ENCODE measurements around the gene TUFT1. TPM values are rescaled to one million over a fixed set of nuclear protein-coding genes. Genes with fewer than 3 reads are reported as not detected.

Gene TUFT1
- total and polyA plus RNA-seq, 2 of the 13 experiments (the other 11 are each of a cell fraction or from before 2014, with no cell fraction given), result 6.4 to 7.3 TPM

GRCh38 chr1:151583796-151584195 is 43.7 kb downstream of the TUFT1 start:
- H3K79me2 ChIP-seq (ENCODE audit: insufficient read depth, low read length), result no peaks in the 10 kb centered on the region
- DNase-seq (ENCODE audit: low spot score) (no peak), FAIRE-seq (no peak), ATAC-seq (no peak)
- peaks cover 5 to 17% of the 10 kb centered on the region in 2 experiments for H3K36me3 ChIP-seq (replicated peaks in 1 of 2; ENCODE audit: control insufficient read depth in 1 of 2, insufficient read depth in 2 of 2, low read length in 2 of 2)
- TF ChIP-seq PHB2 (IDR thresholded peaks at IDR 0.05; ENCODE audit: partially characterized antibody) (no peak), MAFK (conservative IDR thresholded peaks at IDR 0.05 in 1 of 2, IDR thresholded peaks at IDR 0.05 in 1 of 2; ENCODE audit: low read length in 2 of 2) (peak in 1 of 2 experiments; percentile 42; a peak in 2 of 4 replicates)
- H3K4me1 ChIP-seq (ENCODE audit: insufficient read depth, low read length), result peaks cover 15% of the 10 kb centered on the region
- H3K4me3 ChIP-seq (replicated peaks in 1 of 3; ENCODE audit: insufficient read depth in 1 of 3, low read depth in 2 of 3, low read length in 3 of 3), result no peak overlapping the region
- H3K27me3 ChIP-seq (ENCODE audit: control insufficient read depth in 1 of 2, insufficient read depth in 2 of 2, low read length in 2 of 2), result no peaks in the 10 kb centered on the region
- no TSS peak for BruUV-seq (replicated peaks)
- no peaks in the 10 kb centered on the region for H4K20me1 ChIP-seq (ENCODE audit: insufficient read depth, low read length)
- 83% methylated on average over 2 of the region's 2 CpGs for WGBS (ENCODE audit: low lambda C conversion rate)
- no peak overlapping the region for H3K9ac ChIP-seq (ENCODE audit: insufficient read depth, low read depth, low read length)
- intact Hi-C loops (cut with micrococcal nuclease; ENCODE audit: unreplicated experiment), result no loop called here
- no peak overlapping the region for H3K27ac ChIP-seq (ENCODE audit: extremely low read length, insufficient read depth, low read length)
- ChIA-PET CTCF (ENCODE audit: low intra/inter-chr PET ratio, low total read pairs) (no interaction called here), POLR2A (interaction anchor here (1.7 kb wide), 1 partner anchor 44 kb away, joined by 3 read pairs; no protein-coding TSS in a partner anchor)
- H2AFZ ChIP-seq (ENCODE audit: low read length), result no peak overlapping the region
- H3K9me3 ChIP-seq (ENCODE audit: low read length), result no peaks in the 10 kb centered on the region
- in situ Hi-C loops (cut with HindIII; ENCODE audit: extremely low pct_ligation_motif_present, low pct_unique_long_range_greater_than_20kb), result no loop called here
- H3K4me2 ChIP-seq (ENCODE audit: low read depth, low read length), result no peak overlapping the region

- ATAC-seq, result no peak
- H3K36me3 ChIP-seq (replicated peaks in 1 of 2; ENCODE audit: control insufficient read depth in 1 of 2, insufficient read depth in 2 of 2, low read length in 2 of 2), result peaks cover 5 to 12% of the 10 kb centered on the region in 2 experiments; a peak in 4 of 5 replicates
- H3K4me1 ChIP-seq (ENCODE audit: insufficient read depth, low read length), result peaks cover 15% of the 10 kb centered on the region
- no peak overlapping the region for H3K27ac ChIP-seq (ENCODE audit: extremely low read length, insufficient read depth, low read length)
- BruUV-seq (replicated peaks), result no TSS peak
- ChIA-PET POLR2A (interaction anchor here (1.7 kb wide), 1 partner anchor 45 kb away, joined by 3 read pairs; no protein-coding TSS in a partner anchor), CTCF (ENCODE audit: low intra/inter-chr PET ratio, low total read pairs) (no interaction called here)
- DNase-seq (ENCODE audit: low spot score), result no peak
- FAIRE-seq, result no peak
- H3K27me3 ChIP-seq (ENCODE audit: control insufficient read depth in 1 of 2, insufficient read depth in 2 of 2, low read length in 2 of 2), result no peaks in the 10 kb centered on the region
- no peak for TF ChIP-seq TFDP2 (CRISPR knock-in tag; IDR thresholded peaks at IDR 0.05)
- no peak for TF ChIP-seq POLR2AphosphoS2 (IDR thresholded peaks at IDR 0.05; ENCODE audit: low read depth, low read length)
- 79% methylated on average over 6 of the region's 6 CpGs for WGBS (ENCODE audit: low lambda C conversion rate)
- no peak overlapping the region for H3K4me2 ChIP-seq (ENCODE audit: low read depth, low read length)
- no peak overlapping the region for H2AFZ ChIP-seq (ENCODE audit: low read length)
- no peak overlapping the region for H3K9ac ChIP-seq (ENCODE audit: insufficient read depth, low read depth, low read length)
- no peaks in the 10 kb centered on the region for H4K20me1 ChIP-seq (ENCODE audit: insufficient read depth, low read length)
- in situ Hi-C loops (cut with HindIII; ENCODE audit: extremely low pct_ligation_motif_present, low pct_unique_long_range_greater_than_20kb) (no loop called here), intact Hi-C loops (cut with micrococcal nuclease; ENCODE audit: unreplicated experiment) (no loop called here)
- no peak overlapping the region for H3K4me3 ChIP-seq (replicated peaks in 1 of 3; ENCODE audit: insufficient read depth in 1 of 3, low read depth in 2 of 3, low read length in 3 of 3)
- H3K9me3 ChIP-seq (ENCODE audit: low read length), result no peaks in the 10 kb centered on the region
- no peaks in the 10 kb centered on the region for H3K79me2 ChIP-seq (ENCODE audit: insufficient read depth, low read length)
Observed at GRCh38 chr1:151584278-151584677, 44.2 kb downstream of the TUFT1 start.
